ENCODE results near the gene PTPRG. TPM values are rescaled to one million over a fixed set of nuclear protein-coding genes. Genes with fewer than 3 reads are reported as not detected.

Gene PTPRG
- total RNA-seq, 2 donors from 2014 or later, result not detected

GRCh38 chr3:61955483-61955882 is 394.1 kb downstream of the PTPRG start:
- ATAC-seq (replicated peaks), result no peak
- no peak overlapping the region for H3K27ac Mint-ChIP-seq
- H3K36me3 Mint-ChIP-seq (ENCODE audit: low read depth), result no peaks in the 10 kb centered on the region
- no peaks in the 10 kb centered on the region for H3K9me3 Mint-ChIP-seq
- no peaks in the 10 kb centered on the region for H3K27me3 Mint-ChIP-seq
- H3K4me1 Mint-ChIP-seq, result no peaks in the 10 kb centered on the region
- H3K4me3 Mint-ChIP-seq, result no peak overlapping the region

GRCh38 chr3:61956236-61956635 is 394.9 kb downstream of the PTPRG start:
- no peak for ATAC-seq (replicated peaks)
- Mint-ChIP-seq H3K9me3 (no peaks in the 10 kb centered on the region), H3K4me3 (no peak overlapping the region), H3K27ac (no peak overlapping the region), H3K36me3 (ENCODE audit: low read depth) (no peaks in the 10 kb centered on the region), H3K27me3 (no peaks in the 10 kb centered on the region), H3K4me1 (no peaks in the 10 kb centered on the region)

- ATAC-seq (replicated peaks), result no peak
- H3K36me3 Mint-ChIP-seq (ENCODE audit: low read depth), result no peaks in the 10 kb centered on the region
- no peak overlapping the region for H3K27ac Mint-ChIP-seq
- H3K27me3 Mint-ChIP-seq, result peaks cover 3% of the 10 kb centered on the region
- H3K4me1 Mint-ChIP-seq, result no peaks in the 10 kb centered on the region
- H3K9me3 Mint-ChIP-seq, result no peaks in the 10 kb centered on the region
- H3K4me3 Mint-ChIP-seq, result no peak overlapping the region
Observed at GRCh38 chr3:61957259-61957658, 395.9 kb downstream of the PTPRG start.

- Mint-ChIP-seq H3K9me3 (peaks cover 3% of the 10 kb centered on the region), H3K4me1 (no peaks in the 10 kb centered on the region), H3K27me3 (peaks cover 3% of the 10 kb centered on the region), H3K27ac (no peak overlapping the region), H3K4me3 (no peak overlapping the region), H3K36me3 (ENCODE audit: low read depth) (no peaks in the 10 kb centered on the region)
- ATAC-seq (replicated peaks), result no peak
Observed at GRCh38 chr3:61960976-61961375, 399.6 kb downstream of the PTPRG start.

- Mint-ChIP-seq H3K4me1 (no peaks in the 10 kb centered on the region), H3K27ac (no peak overlapping the region), H3K9me3 (peaks cover 5% of the 10 kb centered on the region), H3K4me3 (no peak overlapping the region), H3K36me3 (ENCODE audit: low read depth) (no peaks in the 10 kb centered on the region), H3K27me3 (peaks cover 3% of the 10 kb centered on the region)
- ATAC-seq (replicated peaks), result no peak
Observed at GRCh38 chr3:61961900-61962299, 400.5 kb downstream of the PTPRG start.

GRCh38 chr3:61964566-61964965 is 403.2 kb downstream of the PTPRG start:
- no peak overlapping the region for H3K4me3 Mint-ChIP-seq
- ATAC-seq (replicated peaks), result no peak
- peaks cover 5% of the 10 kb centered on the region for H3K9me3 Mint-ChIP-seq
- H3K4me1 Mint-ChIP-seq, result no peaks in the 10 kb centered on the region
- H3K27me3 Mint-ChIP-seq, result peaks cover 3% of the 10 kb centered on the region
- no peak overlapping the region for H3K27ac Mint-ChIP-seq
- no peaks in the 10 kb centered on the region for H3K36me3 Mint-ChIP-seq (ENCODE audit: low read depth)

- Mint-ChIP-seq H3K27ac (no peak overlapping the region), H3K36me3 (ENCODE audit: low read depth) (no peaks in the 10 kb centered on the region), H3K9me3 (peaks cover 5% of the 10 kb centered on the region), H3K4me1 (no peaks in the 10 kb centered on the region), H3K27me3 (peaks cover 3% of the 10 kb centered on the region), H3K4me3 (no peak overlapping the region)
- ATAC-seq (replicated peaks), result no peak
Observed at GRCh38 chr3:61965770-61966131, 404.4 kb downstream of the PTPRG start.

- Mint-ChIP-seq H3K36me3 (ENCODE audit: low read depth) (no peaks in the 10 kb centered on the region), H3K27ac (no peak overlapping the region), H3K4me1 (no peaks in the 10 kb centered on the region), H3K9me3 (peaks cover 5% of the 10 kb centered on the region), H3K4me3 (no peak overlapping the region), H3K27me3 (peaks cover 3% of the 10 kb centered on the region)
- ATAC-seq (replicated peaks), result no peak
Observed at GRCh38 chr3:61966200-61966599, 404.8 kb downstream of the PTPRG start.

- H3K4me3 Mint-ChIP-seq, result no peak overlapping the region
- H3K27me3 Mint-ChIP-seq, result peaks cover 1% of the 10 kb centered on the region
- no peaks in the 10 kb centered on the region for H3K4me1 Mint-ChIP-seq
- ATAC-seq (replicated peaks), result no peak
- H3K9me3 Mint-ChIP-seq, result peaks cover 5% of the 10 kb centered on the region
- no peaks in the 10 kb centered on the region for H3K36me3 Mint-ChIP-seq (ENCODE audit: low read depth)
- no peak overlapping the region for H3K27ac Mint-ChIP-seq
Observed at GRCh38 chr3:61967019-61967418, 405.6 kb downstream of the PTPRG start.

GRCh38 chr3:61967937-61968336 is 406.6 kb downstream of the PTPRG start:
- H3K27ac Mint-ChIP-seq, result no peak overlapping the region
- no peaks in the 10 kb centered on the region for H3K36me3 Mint-ChIP-seq (ENCODE audit: low read depth)
- ATAC-seq (replicated peaks), result no peak
- H3K27me3 Mint-ChIP-seq, result no peaks in the 10 kb centered on the region
- H3K4me1 Mint-ChIP-seq, result no peaks in the 10 kb centered on the region
- no peak overlapping the region for H3K4me3 Mint-ChIP-seq
- peaks cover 5% of the 10 kb centered on the region for H3K9me3 Mint-ChIP-seq

GRCh38 chr3:61974662-61975061 is 413.3 kb downstream of the PTPRG start:
- no peaks in the 10 kb centered on the region for H3K9me3 Mint-ChIP-seq
- H3K27me3 Mint-ChIP-seq, result no peaks in the 10 kb centered on the region
- no peak for ATAC-seq (replicated peaks)
- no peak overlapping the region for H3K27ac Mint-ChIP-seq
- no peaks in the 10 kb centered on the region for H3K36me3 Mint-ChIP-seq (ENCODE audit: low read depth)
- no peak overlapping the region for H3K4me3 Mint-ChIP-seq
- H3K4me1 Mint-ChIP-seq, result no peaks in the 10 kb centered on the region

- H3K27ac Mint-ChIP-seq, result no peak overlapping the region
- no peaks in the 10 kb centered on the region for H3K4me1 Mint-ChIP-seq
- H3K4me3 Mint-ChIP-seq, result no peak overlapping the region
- H3K27me3 Mint-ChIP-seq, result no peaks in the 10 kb centered on the region
- ATAC-seq (replicated peaks), result no peak
- H3K36me3 Mint-ChIP-seq (ENCODE audit: low read depth), result no peaks in the 10 kb centered on the region
- peaks cover 3% of the 10 kb centered on the region for H3K9me3 Mint-ChIP-seq
Observed at GRCh38 chr3:61975199-61975598, 413.8 kb downstream of the PTPRG start.

GRCh38 chr3:61975936-61976335 is 414.6 kb downstream of the PTPRG start:
- H3K9me3 Mint-ChIP-seq, result peaks cover 3% of the 10 kb centered on the region
- no peaks in the 10 kb centered on the region for H3K36me3 Mint-ChIP-seq (ENCODE audit: low read depth)
- H3K4me3 Mint-ChIP-seq, result no peak overlapping the region
- H3K4me1 Mint-ChIP-seq, result no peaks in the 10 kb centered on the region
- no peak for ATAC-seq (replicated peaks)
- H3K27ac Mint-ChIP-seq, result no peak overlapping the region
- no peaks in the 10 kb centered on the region for H3K27me3 Mint-ChIP-seq

- H3K27me3 Mint-ChIP-seq, result no peaks in the 10 kb centered on the region
- H3K4me3 Mint-ChIP-seq, result no peak overlapping the region
- no peak for ATAC-seq (replicated peaks)
- no peak overlapping the region for H3K27ac Mint-ChIP-seq
- H3K36me3 Mint-ChIP-seq (ENCODE audit: low read depth), result no peaks in the 10 kb centered on the region
- peaks cover 3% of the 10 kb centered on the region for H3K9me3 Mint-ChIP-seq
- no peaks in the 10 kb centered on the region for H3K4me1 Mint-ChIP-seq
Observed at GRCh38 chr3:61978460-61979419, 417.4 kb downstream of the PTPRG start.

GRCh38 chr3:61979638-61980037 is 418.3 kb downstream of the PTPRG start:
- no peak overlapping the region for H3K4me3 Mint-ChIP-seq
- no peak for ATAC-seq (replicated peaks)
- no peaks in the 10 kb centered on the region for H3K4me1 Mint-ChIP-seq
- no peaks in the 10 kb centered on the region for H3K36me3 Mint-ChIP-seq (ENCODE audit: low read depth)
- no peak overlapping the region for H3K27ac Mint-ChIP-seq
- peaks cover 3% of the 10 kb centered on the region for H3K9me3 Mint-ChIP-seq
- H3K27me3 Mint-ChIP-seq, result no peaks in the 10 kb centered on the region
